ENCODE results near the gene SENP1. TPM values are rescaled to one million over a fixed set of nuclear protein-coding genes. Genes with fewer than 3 reads are reported as not detected.

SENP1 gene
- total RNA-seq, 1 donor from 2014 or later = 32.0 TPM

DNA sequence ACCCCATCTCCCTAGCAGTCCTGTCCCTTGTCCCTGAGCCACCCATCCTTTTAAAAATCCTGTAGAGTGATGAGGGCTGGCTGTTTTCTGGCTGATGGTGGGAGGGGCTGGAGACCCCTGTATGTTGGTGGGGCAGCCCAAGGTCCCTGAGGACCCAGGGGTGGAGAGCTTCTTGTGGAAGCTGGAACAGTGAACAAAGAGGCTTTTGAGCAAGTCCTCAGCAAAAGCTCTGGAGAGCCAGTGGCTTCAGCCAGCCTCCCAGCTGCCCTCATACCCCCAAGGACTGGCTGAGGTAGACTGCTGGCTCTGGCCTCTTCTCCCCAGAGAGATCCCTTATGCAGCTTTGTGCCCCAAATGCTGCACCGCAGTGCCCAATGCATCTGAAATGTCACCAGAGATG, 72.4 kb downstream of the SENP1 start:
- DNase-seq (ENCODE audit: extremely low spot score, unreplicated experiment) = no peak
- H3K27ac Mint-ChIP-seq = no peak overlapping the region
- H3K4me3 Mint-ChIP-seq = no peak overlapping the region
- TF ChIP-seq, protein P1, sequence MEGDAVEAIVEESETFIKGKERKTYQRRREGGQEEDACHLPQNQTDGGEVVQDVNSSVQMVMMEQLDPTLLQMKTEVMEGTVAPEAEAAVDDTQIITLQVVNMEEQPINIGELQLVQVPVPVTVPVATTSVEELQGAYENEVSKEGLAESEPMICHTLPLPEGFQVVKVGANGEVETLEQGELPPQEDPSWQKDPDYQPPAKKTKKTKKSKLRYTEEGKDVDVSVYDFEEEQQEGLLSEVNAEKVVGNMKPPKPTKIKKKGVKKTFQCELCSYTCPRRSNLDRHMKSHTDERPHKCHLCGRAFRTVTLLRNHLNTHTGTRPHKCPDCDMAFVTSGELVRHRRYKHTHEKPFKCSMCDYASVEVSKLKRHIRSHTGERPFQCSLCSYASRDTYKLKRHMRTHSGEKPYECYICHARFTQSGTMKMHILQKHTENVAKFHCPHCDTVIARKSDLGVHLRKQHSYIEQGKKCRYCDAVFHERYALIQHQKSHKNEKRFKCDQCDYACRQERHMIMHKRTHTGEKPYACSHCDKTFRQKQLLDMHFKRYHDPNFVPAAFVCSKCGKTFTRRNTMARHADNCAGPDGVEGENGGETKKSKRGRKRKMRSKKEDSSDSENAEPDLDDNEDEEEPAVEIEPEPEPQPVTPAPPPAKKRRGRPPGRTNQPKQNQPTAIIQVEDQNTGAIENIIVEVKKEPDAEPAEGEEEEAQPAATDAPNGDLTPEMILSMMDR (conservative IDR thresholded peaks at IDR 0.05) = no peak
- H3K4me1 Mint-ChIP-seq (ENCODE audit: unreplicated experiment) = peaks cover 42% of the 10 kb centered on the region
- H3K27me3 Mint-ChIP-seq = no peaks in the 10 kb centered on the region
- peaks cover 7% of the 10 kb centered on the region for H3K9me3 Mint-ChIP-seq
- H3K36me3 Mint-ChIP-seq = no peaks in the 10 kb centered on the region

- no peak for DNase-seq (ENCODE audit: extremely low spot score, unreplicated experiment)
- H3K36me3 Mint-ChIP-seq = no peaks in the 10 kb centered on the region
- H3K9me3 Mint-ChIP-seq = peaks cover under 1% of the 10 kb centered on the region
- H3K27ac Mint-ChIP-seq = no peak overlapping the region
- peaks cover 44% of the 10 kb centered on the region for H3K4me1 Mint-ChIP-seq (ENCODE audit: unreplicated experiment)
- no peaks in the 10 kb centered on the region for H3K27me3 Mint-ChIP-seq
- H3K4me3 Mint-ChIP-seq = no peak overlapping the region
- TF ChIP-seq, protein P1 (conservative IDR thresholded peaks at IDR 0.05) = no peak
Measured at GRCh38 chr12:48032597-48032996, 73.3 kb downstream of the SENP1 start.

GRCh38 chr12:48031135-48031960, 74.5 kb downstream of the SENP1 start:
- H3K4me3 Mint-ChIP-seq = no peak overlapping the region

DNA sequence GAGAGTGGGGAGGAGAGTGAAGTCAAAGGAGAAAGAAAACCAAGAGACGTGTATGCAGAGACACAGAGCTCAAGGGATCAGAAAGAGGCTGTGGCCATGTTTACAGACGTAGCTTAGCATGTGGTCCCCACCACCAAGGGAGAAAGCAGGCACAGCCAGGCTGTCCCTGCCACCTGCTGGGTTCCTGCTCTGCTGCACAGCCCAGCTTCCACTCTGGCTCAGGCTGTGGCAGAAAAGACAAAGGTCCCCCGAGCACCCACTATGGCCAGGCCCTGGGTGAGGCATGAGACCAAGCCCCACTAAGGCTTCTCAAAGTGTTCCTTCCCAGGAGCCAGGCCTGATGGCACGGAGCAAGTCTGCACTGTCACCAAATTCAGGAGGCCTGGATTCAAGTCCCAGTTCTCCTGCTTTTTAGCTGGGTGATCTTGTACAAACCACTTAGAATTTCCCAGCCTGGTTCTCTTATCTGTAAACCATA, 75.7 kb downstream of the SENP1 start:
- H3K36me3 Mint-ChIP-seq = no peaks in the 10 kb centered on the region
- H3K9me3 Mint-ChIP-seq = no peaks in the 10 kb centered on the region
- no peak for DNase-seq (ENCODE audit: extremely low spot score, unreplicated experiment)
- H3K27me3 Mint-ChIP-seq = no peaks in the 10 kb centered on the region
- TF ChIP-seq, protein P1 (conservative IDR thresholded peaks at IDR 0.05) = no peak
- peak overlapping the region; percentile 72 for H3K27ac Mint-ChIP-seq
- peak overlapping the region; percentile 45 for H3K4me3 Mint-ChIP-seq
- peaks cover 37% of the 10 kb centered on the region for H3K4me1 Mint-ChIP-seq (ENCODE audit: unreplicated experiment)

More at GRCh38 chr12:48031135-48031960, 74.5 kb downstream of the SENP1 start:
- peaks cover 44% of the 10 kb centered on the region for H3K4me1 Mint-ChIP-seq (ENCODE audit: unreplicated experiment)
- no peaks in the 10 kb centered on the region for H3K9me3 Mint-ChIP-seq
- no peaks in the 10 kb centered on the region for H3K36me3 Mint-ChIP-seq
- no peak for DNase-seq (ENCODE audit: extremely low spot score, unreplicated experiment)
- H3K27me3 Mint-ChIP-seq = no peaks in the 10 kb centered on the region
- TF ChIP-seq, protein P1 (conservative IDR thresholded peaks at IDR 0.05) = no peak
- H3K27ac Mint-ChIP-seq = peak overlapping the region; percentile 9

- H3K36me3 Mint-ChIP-seq = no peaks in the 10 kb centered on the region
- peaks cover 42% of the 10 kb centered on the region for H3K4me1 Mint-ChIP-seq (ENCODE audit: unreplicated experiment)
- H3K9me3 Mint-ChIP-seq = no peaks in the 10 kb centered on the region
- H3K27ac Mint-ChIP-seq = peak overlapping the region; percentile 72
- H3K27me3 Mint-ChIP-seq = no peaks in the 10 kb centered on the region
- no peak for DNase-seq (ENCODE audit: extremely low spot score, unreplicated experiment)
- TF ChIP-seq, protein P1 (conservative IDR thresholded peaks at IDR 0.05) = no peak
- H3K4me3 Mint-ChIP-seq = peak overlapping the region; percentile 45
Measured at GRCh38 chr12:48029491-48030172, 76.2 kb downstream of the SENP1 start.

All from type B pancreatic cell (in vitro differentiated cells).